Measurements from ENCODE around the gene KRTAP9-7. TPM values are rescaled to one million over a fixed set of nuclear protein-coding genes. Genes with fewer than 3 reads are reported as not detected.

The KRTAP9-7 gene
- total RNA-seq, 1 experiment from 2014 or later = not detected

- H3K36me3 ChIP-seq (ENCODE audit: low read depth) = no peaks in the 10 kb centered on the region
- intact Hi-C loops (cut with micrococcal nuclease; ENCODE audit: unreplicated experiment) = no loop called here
These were observed 35.6 kb downstream of the KRTAP9-7 start for GRCh38 chr17:41311111-41311510.

DNA sequence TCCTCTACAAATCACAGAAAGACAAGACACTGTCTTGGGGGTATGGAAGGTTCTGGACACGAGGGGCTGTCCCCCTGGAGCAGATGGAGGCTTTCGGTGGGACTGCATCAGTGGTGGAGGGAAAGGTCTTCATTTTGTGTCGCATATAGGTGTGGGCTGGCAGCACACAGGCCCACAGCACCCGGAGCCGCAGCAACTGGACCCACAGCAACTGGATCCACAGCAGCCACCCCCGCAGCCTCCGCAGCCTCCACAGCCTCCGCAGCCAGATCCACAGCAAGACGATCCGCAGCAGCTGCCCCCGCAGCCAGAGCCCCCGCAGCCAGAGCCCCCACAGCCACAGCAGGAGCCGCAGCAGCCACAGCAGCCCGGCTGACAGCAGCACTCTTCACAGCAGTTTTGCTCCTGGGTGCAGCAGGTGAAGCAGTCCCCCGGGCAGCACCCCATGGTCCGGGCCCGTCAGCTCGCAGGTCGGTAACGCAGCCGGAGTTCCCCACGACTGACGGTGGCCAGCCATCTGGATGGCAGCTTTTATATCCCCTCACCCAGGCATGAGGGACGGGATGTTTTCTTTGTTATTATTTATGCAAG lies 39.8 kb downstream of the KRTAP9-7 start, which contains the start of gene KRTAP17-1:
Gene KRTAP17-1, minus strand, starts transcription at position 507 of the 591 bp plus-strand sequence. Its CDS starts 60 bp downstream, at position 447.
- H2AFZ ChIP-seq = no peak within 1 kb of the TSS
- DNase-seq = no peak
- H3K79me2 ChIP-seq (ENCODE audit: low read depth) = no peaks in the 10 kb centered on the region
- H3K9me2 ChIP-seq (ENCODE audit: insufficient read depth) = no peaks in the 10 kb centered on the region
- H3K4me3 ChIP-seq = no peak within 1 kb of the TSS
- BruUV-seq (replicated peaks) = no TSS peak
- intact Hi-C loops (cut with micrococcal nuclease; ENCODE audit: unreplicated experiment) = no loop called here
- no peaks in the 10 kb centered on the region for H3F3A ChIP-seq (ENCODE audit: insufficient read depth, low read depth)
- H3K4me1 ChIP-seq (replicated peaks; ENCODE audit: insufficient read depth) = no peaks in the 10 kb centered on the region
- H3K36me3 ChIP-seq (ENCODE audit: low read depth) = peaks cover 4% of the 10 kb centered on the region; the same call in 1 of the 2 replicates
- ChIA-PET CTCF (interaction anchor here (0.6 kb wide), 1 partner anchor 207 kb away, joined by 3 read pairs; no protein-coding TSS in a partner anchor), POLR2A (ENCODE audit: unreplicated experiment) (interaction anchor here (0.5 kb wide), 1 partner anchor 88 kb away, joined by 3 read pairs; no protein-coding TSS in a partner anchor)
- TF ChIP-seq CTCF (conservative IDR thresholded peaks at IDR 0.05) = no peak
- no peak within 1 kb of the TSS for H3K27ac ChIP-seq
- no peaks in the 10 kb centered on the region; the same call in none of the 2 replicates for H3K9me3 ChIP-seq (ENCODE audit: insufficient read depth, low read depth)
- no peaks in the 10 kb centered on the region for H3K27me3 ChIP-seq (ENCODE audit: insufficient read depth, low read depth)
- no peaks in the 10 kb centered on the region for H4K20me1 ChIP-seq (ENCODE audit: insufficient read depth)
- no peak within 1 kb of the TSS for H3K4me2 ChIP-seq

More at GRCh38 chr17:41311111-41311510, 35.6 kb downstream of the KRTAP9-7 start:
- Histone ChIP-seq H3K4me3 (no peak overlapping the region), H3K79me2 (ENCODE audit: low read depth) (no peaks in the 10 kb centered on the region), H3K4me1 (replicated peaks; ENCODE audit: insufficient read depth) (no peaks in the 10 kb centered on the region), H3K9me2 (ENCODE audit: insufficient read depth) (no peaks in the 10 kb centered on the region), H3F3A (ENCODE audit: insufficient read depth, low read depth) (no peaks in the 10 kb centered on the region), H3K4me2 (no peak overlapping the region), H4K20me1 (ENCODE audit: insufficient read depth) (no peaks in the 10 kb centered on the region), H2AFZ (no peak overlapping the region), H3K27ac (no peak overlapping the region), H3K9me3 (ENCODE audit: insufficient read depth, low read depth) (no peaks in the 10 kb centered on the region), H3K27me3 (ENCODE audit: insufficient read depth, low read depth) (no peaks in the 10 kb centered on the region)
- CTCF ChIA-PET = no interaction called here
- POLR2A ChIA-PET (ENCODE audit: unreplicated experiment) = no interaction called here
- no peak for DNase-seq
- TF ChIP-seq CTCF (conservative IDR thresholded peaks at IDR 0.05) (no peak), EZH2 (IDR thresholded peaks at IDR 0.05; ENCODE audit: low read depth) (no peak)
- no TSS peak for BruUV-seq (replicated peaks)

DNA sequence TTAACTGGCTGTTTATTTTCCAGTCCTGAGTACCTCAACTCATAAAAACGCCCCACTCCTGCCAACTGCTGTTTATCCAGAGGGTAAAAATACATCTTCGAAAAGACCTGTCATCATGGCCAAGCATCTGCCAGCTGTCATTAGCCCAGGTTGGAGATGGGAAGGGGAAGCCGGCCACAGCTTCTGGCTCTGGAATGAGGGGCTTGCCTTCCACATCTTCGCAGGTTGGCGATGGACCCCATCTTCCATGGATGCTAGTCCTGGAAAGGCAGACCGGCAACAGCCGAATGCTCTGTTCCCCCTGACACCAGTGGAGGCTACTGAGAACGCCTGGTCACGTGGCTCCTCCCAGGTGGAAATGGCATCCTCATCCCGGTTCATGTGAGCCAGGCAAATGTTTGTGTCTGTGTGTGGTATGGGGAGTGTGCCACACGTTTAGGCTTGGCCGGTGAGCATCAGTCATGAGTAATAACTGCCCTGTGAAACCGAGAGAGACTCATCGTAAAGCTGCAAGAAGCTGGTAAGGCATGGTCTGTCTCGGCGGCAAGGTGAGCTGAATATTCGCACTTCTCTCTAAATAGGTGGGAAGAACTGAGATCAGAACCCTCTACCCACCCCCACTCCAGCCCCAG lies 40.4 kb downstream of the KRTAP9-7 start:
- H3K9me2 ChIP-seq (ENCODE audit: insufficient read depth) = no peaks in the 10 kb centered on the region
- no peak overlapping the region for H3K4me2 ChIP-seq
- TF ChIP-seq CTCF (conservative IDR thresholded peaks at IDR 0.05) = no peak
- TF ChIP-seq EZH2 (IDR thresholded peaks at IDR 0.05; ENCODE audit: low read depth) = no peak
- no peaks in the 10 kb centered on the region for H4K20me1 ChIP-seq (ENCODE audit: insufficient read depth)
- H3K79me2 ChIP-seq (ENCODE audit: low read depth) = no peaks in the 10 kb centered on the region
- no peak overlapping the region for H3K4me3 ChIP-seq
- DNase-seq = no peak
- intact Hi-C loops (cut with micrococcal nuclease; ENCODE audit: unreplicated experiment) = no loop called here
- H3K9me3 ChIP-seq (ENCODE audit: insufficient read depth, low read depth) = no peaks in the 10 kb centered on the region; the same call in none of the 2 replicates
- H2AFZ ChIP-seq = no peak overlapping the region
- CTCF ChIA-PET = interaction anchor here (0.6 kb wide), 1 partner anchor 460 kb away, joined by 4 read pairs; no protein-coding TSS in a partner anchor
- H3K36me3 ChIP-seq (ENCODE audit: low read depth) = peaks cover 4% of the 10 kb centered on the region; the same call in 1 of the 2 replicates
- no peaks in the 10 kb centered on the region for H3K4me1 ChIP-seq (replicated peaks; ENCODE audit: insufficient read depth)
- BruUV-seq (replicated peaks) = no TSS peak
- no peak overlapping the region for H3K27ac ChIP-seq
- POLR2A ChIA-PET (ENCODE audit: unreplicated experiment) = interaction anchor here (0.7 kb wide), 1 partner anchor 190 kb away, joined by 4 read pairs; no protein-coding TSS in a partner anchor
- no peaks in the 10 kb centered on the region for H3F3A ChIP-seq (ENCODE audit: insufficient read depth, low read depth)
- no peaks in the 10 kb centered on the region for H3K27me3 ChIP-seq (ENCODE audit: insufficient read depth, low read depth)

Measured in PC-9 (cell line).